Mononuclear cell (primary cell): ENCODE measurements around the gene ZSCAN12. TPM values are rescaled to one million over a fixed set of nuclear protein-coding genes. Genes with fewer than 3 reads are reported as not detected.

Experiments used
- H3K27me3 ChIP-seq: 2 replicates; pipeline ENCODE4 v1.6.0; 2011; ENCODE audit warnings: low read length, control low read depth; ENCODE audit not compliant: insufficient read depth
- H3K4me1 ChIP-seq: 2 replicates; pipeline ENCODE4 v1.5.1; 2011; ENCODE audit warnings: mild to moderate bottlenecking, low read length, control low read depth; ENCODE audit not compliant: insufficient read depth
- H3K4me3 ChIP-seq: 2 replicates; pipeline ENCODE4 v1.5.1; 2011; ENCODE audit warnings: mild to moderate bottlenecking, low read length, moderate library complexity
- H3K9me3 ChIP-seq: 2 replicates; pipeline ENCODE4 v1.5.1; 2011; ENCODE audit warnings: low read depth, mild to moderate bottlenecking, control low read depth, low read length
- total RNA-seq: library from RNA; depleted of rRNA; stranded (reverse); fragments of >200 nt; gene quantifications from one replicate; pipeline ENCODE4 v1.2.3, GENCODE V29; 2012

The ZSCAN12 gene
- total RNA-seq, 1 donor = 4.6 TPM

DNA sequence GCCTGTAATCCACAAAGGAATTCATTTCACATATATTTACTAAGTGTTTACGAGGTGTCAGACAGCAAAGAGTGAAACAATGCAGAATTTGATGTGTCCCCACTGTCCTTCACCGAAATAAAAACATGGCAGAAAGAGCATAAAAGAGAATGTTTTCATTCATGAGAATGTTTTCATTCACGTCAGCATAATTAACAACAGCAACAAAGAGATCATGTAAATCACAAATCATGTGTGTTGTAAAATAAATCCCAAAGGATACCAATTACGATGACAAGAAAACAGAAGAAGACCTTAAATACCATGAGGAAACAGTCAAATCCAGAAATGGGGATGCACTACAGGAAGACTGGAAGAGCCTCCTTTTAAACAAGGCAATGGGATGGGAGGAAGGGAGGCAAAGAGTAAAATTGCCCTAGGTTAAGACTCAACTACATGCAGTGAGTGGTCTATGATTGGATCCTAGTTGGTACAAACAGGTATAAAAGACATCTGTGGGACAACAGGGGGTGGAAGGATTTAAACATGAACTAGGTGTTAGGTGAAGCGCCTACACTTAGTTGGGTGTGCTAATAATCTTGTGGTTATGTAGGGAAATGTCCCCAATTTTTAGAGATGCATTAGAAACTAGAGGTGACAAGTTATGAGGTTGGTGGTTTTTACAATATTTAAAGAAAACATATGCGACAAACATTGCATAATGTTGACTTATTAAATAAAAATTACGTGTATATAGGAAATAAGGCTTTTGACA is 65.1 kb downstream of the ZSCAN12 start:
- Histone ChIP-seq H3K9me3 (no peaks in the 10 kb centered on the region), H3K4me1 (peaks cover 19% of the 10 kb centered on the region), H3K27me3 (no peaks in the 10 kb centered on the region), H3K4me3 (no peak overlapping the region)

DNA sequence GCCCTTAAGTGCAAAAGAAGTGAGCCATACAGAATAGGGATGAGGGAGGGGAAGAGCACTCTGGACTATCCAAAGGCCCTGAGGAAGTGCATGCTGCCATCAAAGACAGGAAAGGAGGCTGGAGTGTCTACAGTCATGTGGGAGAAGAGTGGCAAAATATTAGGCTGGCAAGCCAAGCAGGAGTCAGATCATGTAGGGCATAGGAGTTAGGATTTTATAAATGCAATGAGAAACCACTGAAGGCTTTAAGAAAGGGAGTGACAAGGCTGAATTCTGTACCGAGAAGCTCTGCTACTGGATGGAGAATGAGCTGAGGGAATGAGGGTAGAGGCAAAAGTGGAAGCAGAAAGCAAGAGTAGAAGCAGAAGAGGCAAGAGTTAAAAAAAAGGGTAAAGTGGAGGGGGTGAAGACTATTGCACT is 65.9 kb downstream of the ZSCAN12 start:
- H3K4me1 ChIP-seq = peaks cover 19% of the 10 kb centered on the region
- H3K27me3 ChIP-seq = no peaks in the 10 kb centered on the region
- H3K4me3 ChIP-seq = no peak overlapping the region
- no peaks in the 10 kb centered on the region for H3K9me3 ChIP-seq

DNA sequence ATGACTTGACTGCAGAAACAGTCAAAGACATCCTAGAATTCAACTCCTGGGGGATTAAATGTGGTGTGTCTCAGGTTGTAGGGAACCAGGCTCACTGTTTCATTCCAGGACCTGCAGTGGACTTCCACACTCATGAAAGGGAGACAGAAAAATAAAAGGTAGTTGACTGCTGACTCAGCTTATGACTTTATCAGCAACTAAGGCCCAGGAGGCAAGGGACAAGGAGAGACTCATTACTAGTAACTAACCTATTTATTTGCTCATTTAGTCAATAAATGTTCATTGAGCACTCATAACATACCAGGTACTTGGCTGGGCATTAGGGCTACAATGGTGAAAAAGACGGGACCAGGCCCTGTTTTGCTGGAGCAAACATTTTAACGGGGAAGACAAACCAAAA is 66.5 kb downstream of the ZSCAN12 start:
- peaks cover 19% of the 10 kb centered on the region for H3K4me1 ChIP-seq
- no peak overlapping the region for H3K4me3 ChIP-seq
- H3K27me3 ChIP-seq = no peaks in the 10 kb centered on the region

DNA sequence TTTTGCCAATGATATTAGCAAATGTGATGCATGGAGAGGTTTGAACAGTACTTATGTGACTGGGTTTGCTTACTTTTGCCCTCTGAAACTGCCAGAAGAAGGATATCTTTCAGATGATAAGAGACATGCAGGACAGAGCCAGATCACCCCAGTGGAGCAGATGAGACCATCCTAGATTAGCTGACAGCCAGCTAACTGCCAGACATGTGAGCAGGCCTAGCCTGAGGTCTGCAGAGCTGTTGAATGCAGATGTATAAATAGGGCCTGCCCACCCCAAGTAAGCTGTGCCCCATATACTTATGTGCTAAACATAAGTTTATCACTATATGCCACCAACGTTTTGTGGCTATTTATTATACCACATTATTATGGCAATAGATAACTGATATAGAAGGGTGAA is 69.5 kb downstream of the ZSCAN12 start:
- H3K4me1 ChIP-seq = peaks cover 3% of the 10 kb centered on the region
- H3K27me3 ChIP-seq = no peaks in the 10 kb centered on the region
- peaks cover 27% of the 10 kb centered on the region for H3K9me3 ChIP-seq
- H3K4me3 ChIP-seq = no peak overlapping the region

More for the DNA sequence above, 66.5 kb downstream of the ZSCAN12 start:
- H3K9me3 ChIP-seq = no peaks in the 10 kb centered on the region

Other genes with a start within 250 kb of the ZSCAN12 start
- 6.7 TPM for gene ZSCAN9, start 174.5 kb downstream of the ZSCAN12 start, total RNA-seq
- gene ZKSCAN4, start 147.5 kb downstream of the ZSCAN12 start, total RNA-seq = 0.84 TPM
- 0.21 TPM for gene NKAPL, start 140.4 kb downstream of the ZSCAN12 start, total RNA-seq
- 12.4 TPM for gene ZSCAN26, start 132.6 kb downstream of the ZSCAN12 start, total RNA-seq
- 0.52 TPM for gene PGBD1, start 118.2 kb downstream of the ZSCAN12 start, total RNA-seq
- gene ZSCAN31, start 63.6 kb downstream of the ZSCAN12 start, total RNA-seq = 1.3 TPM
- 0.52 TPM for gene ZKSCAN3, start 49.8 kb downstream of the ZSCAN12 start, total RNA-seq
- 0.73 TPM for gene ZSCAN23, start 43.7 kb upstream of the ZSCAN12 start, total RNA-seq
- not detected for gene GPX6, start 116.0 kb upstream of the ZSCAN12 start, total RNA-seq
- gene GPX5, start 126.1 kb upstream of the ZSCAN12 start, total RNA-seq = not detected